ENCODE results near the gene SKIC8. TPM values are rescaled to one million over a fixed set of nuclear protein-coding genes. Genes with fewer than 3 reads are reported as not detected.

SKIC8 gene
- total and polyA plus RNA-seq, 2 of the 13 experiments (the other 11 are each of a cell fraction or from before 2014, with no cell fraction given): 69.5 to 70.6 TPM

GRCh38 chr15:78244893-78245292 lies 54.5 kb downstream of the SKIC8 start:
- Histone ChIP-seq H2AFZ (ENCODE audit: low read length) (no peak overlapping the region), H3K4me1 (ENCODE audit: insufficient read depth, low read length) (peaks cover 32% of the 10 kb centered on the region), H3K4me2 (ENCODE audit: low read depth, low read length) (no peak overlapping the region), H3K9ac (ENCODE audit: insufficient read depth, low read depth, low read length) (no peak overlapping the region), H3K27ac (ENCODE audit: extremely low read length, insufficient read depth, low read length) (no peak overlapping the region), H4K20me1 (ENCODE audit: insufficient read depth, low read length) (no peaks in the 10 kb centered on the region), H3K79me2 (ENCODE audit: insufficient read depth, low read length) (no peaks in the 10 kb centered on the region), H3K4me3 (replicated peaks in 1 of 3; ENCODE audit: insufficient read depth in 1 of 3, low read depth in 2 of 3, low read length in 3 of 3) (no peak overlapping the region), H3K36me3 (replicated peaks in 1 of 2; ENCODE audit: control insufficient read depth in 1 of 2, insufficient read depth in 2 of 2, low read length in 2 of 2) (no peaks in the 10 kb centered on the region), H3K27me3 (ENCODE audit: control insufficient read depth in 1 of 2, insufficient read depth in 2 of 2, low read length in 2 of 2) (no peaks in the 10 kb centered on the region), H3K9me3 (ENCODE audit: low read length) (no peaks in the 10 kb centered on the region)
- ChIA-PET POLR2A (interaction anchor here (1.6 kb wide), 1 partner anchor 55 kb away, joined by 4 read pairs; the partner anchor contains the start of gene SKIC8), CTCF (ENCODE audit: low intra/inter-chr PET ratio, low total read pairs) (no interaction called here)
- FAIRE-seq (no peak), DNase-seq (ENCODE audit: low spot score) (no peak), ATAC-seq (no peak)
- WGBS (ENCODE audit: low lambda C conversion rate): 39% methylated on average over 7 of the region's 7 CpGs
- TF ChIP-seq IKZF1 (IDR thresholded peaks at IDR 0.05): no peak
- no peak for TF ChIP-seq ZBTB14 (CRISPR knock-in tag; IDR thresholded peaks at IDR 0.05)
- no peak for TF ChIP-seq ZBTB26 (CRISPR knock-in tag; IDR thresholded peaks at IDR 0.05; ENCODE audit: borderline replicate concordance)
- TF ChIP-seq PCBP1 (IDR thresholded peaks at IDR 0.05; ENCODE audit: borderline replicate concordance, low read depth, low read length): no peak
- no peak for TF ChIP-seq NR1H2 (CRISPR knock-in tag; IDR thresholded peaks at IDR 0.05; ENCODE audit: borderline replicate concordance, low read depth)
- no peak for TF ChIP-seq ZNF12 (CRISPR knock-in tag; IDR thresholded peaks at IDR 0.05)
- no peak for TF ChIP-seq RELA (CRISPR knock-in tag; IDR thresholded peaks at IDR 0.05)
- no peak for TF ChIP-seq FOXP1 (IDR thresholded peaks at IDR 0.05)
- no peak for TF ChIP-seq FOXP1 (CRISPR knock-in tag; IDR thresholded peaks at IDR 0.05)
- no peak for TF ChIP-seq SMAD1 (CRISPR knock-in tag; IDR thresholded peaks at IDR 0.05; ENCODE audit: borderline replicate concordance, low read depth)
- TF ChIP-seq ZNF337 (CRISPR knock-in tag; IDR thresholded peaks at IDR 0.05; ENCODE audit: borderline replicate concordance, low read depth): no peak
- BruUV-seq (replicated peaks): no TSS peak
- in situ Hi-C loops (cut with HindIII; ENCODE audit: extremely low pct_ligation_motif_present, low pct_unique_long_range_greater_than_20kb): loop anchor here (5.0 to 25.0 kb wide), 3 partner anchors 68 to 283 kb away; no protein-coding TSS in a partner anchor
- intact Hi-C loops (cut with micrococcal nuclease; ENCODE audit: unreplicated experiment): no loop called here
